Smooth muscle cell (in vitro differentiated cells): ENCODE measurements around the gene MYZAP. TPM values are rescaled to one million over a fixed set of nuclear protein-coding genes. Genes with fewer than 3 reads are reported as not detected.
A peak's percentile ranks its signal among the peaks of the same experiment; 100 is the strongest.

Source experiments
- DNase-seq: peaks from one replicate; lab custom pipeline; 2025; ENCODE audit not compliant: unreplicated experiment; lab: John Stamatoyannopoulos, UW
- H2AFZ ChIP-seq: fragments of 200-600 bp; sonication (generic); 2 replicates; pipeline ENCODE4 v1.6.0; 2016; ENCODE audit warnings: antibody characterized with exemption, low read depth, mild to moderate bottlenecking
- H3F3A ChIP-seq: fragments of 200-600 bp; sonication (generic); 2 replicates; pipeline ENCODE4 v1.6.0; 2017; ENCODE audit warnings: antibody characterized with exemption, low read depth
- H3K27ac ChIP-seq: fragments of 200-600 bp; sonication (generic); 2 replicates; pipeline ENCODE4 v1.5.1; 2016; ENCODE audit warnings: low read depth, mild to moderate bottlenecking
- H3K27me3 ChIP-seq: fragments of 200-600 bp; sonication (generic); 2 replicates; pipeline ENCODE4 v1.6.1; 2016; ENCODE audit warnings: low read depth, mild to moderate bottlenecking
- H3K36me3 ChIP-seq: fragments of 200-600 bp; sonication (generic); 2 replicates; pipeline ENCODE4 v1.5.1; 2016; ENCODE audit warnings: low read depth
- H3K4me1 ChIP-seq: fragments of 200-600 bp; sonication (generic); 2 replicates; pipeline ENCODE4 v1.5.1; 2016; ENCODE audit warnings: low read depth
- H3K4me2 ChIP-seq: fragments of 200-600 bp; sonication (generic); 2 replicates; pipeline ENCODE4 v1.6.0; 2016; ENCODE audit warnings: mild to moderate bottlenecking
- H3K4me3 ChIP-seq: fragments of 200-600 bp; sonication (generic); 2 replicates; pipeline ENCODE4 v1.5.1; 2016; ENCODE audit warnings: mild to moderate bottlenecking
- H3K79me2 ChIP-seq: fragments of 200-600 bp; sonication (generic); 2 replicates; pipeline ENCODE4 v1.6.0; 2016; ENCODE audit warnings: low read depth, mild to moderate bottlenecking
- H3K9ac ChIP-seq: fragments of 200-600 bp; sonication (generic); 2 replicates; pipeline ENCODE4 v1.6.0; 2016; ENCODE audit warnings: low read depth
- H3K9me3 ChIP-seq: fragments of 200-600 bp; sonication (generic); replicated peaks from 2 replicates; pipeline ENCODE4 v1.5.1; 2016; ENCODE audit warnings: low read depth
- H4K20me1 ChIP-seq: fragments of 200-600 bp; sonication (generic); 2 replicates; pipeline ENCODE4 v1.6.0; 2016; ENCODE audit warnings: low read depth
- CTCF ChIP-seq: fragments of 200-600 bp; sonication (generic); IDR thresholded peaks from 2 replicates; pipeline ENCODE4 v1.5.1; 2017; ENCODE audit warnings: borderline replicate concordance, mild to moderate bottlenecking, antibody characterized with exemption; ENCODE audit not compliant: insufficient read depth, poor library complexity, severe bottlenecking
- WGBS: methylation state at CpG from one replicate; pipeline ENCODE4 v1.1.7; 2016; ENCODE audit warnings: low lambda C conversion rate; 5-methylcytosine and 5-hydroxymethylcytosine counted together
- polyA plus RNA-seq: library from polyadenylated mRNA; unstranded; fragments of >200 nt; fragmentation: Nextera tagmentation; extraction: Ambion mirVana; gene quantifications from 2 replicates; pipeline ENCODE4 v1.2.1, GENCODE V29; 2016
- total RNA-seq: library from RNA; depleted of rRNA; stranded (reverse); fragments of >200 nt; gene quantifications from 2 replicates; pipeline ENCODE4 v1.2.3, GENCODE V29; 2014

The MYZAP gene
- total and polyA plus RNA-seq, 2 experiments from 2014 or later, result 0.09 to 0.65 TPM

- H3K27ac ChIP-seq, result no peak overlapping the region
- no peak overlapping the region for H3K9ac ChIP-seq
- H4K20me1 ChIP-seq, result no peaks in the 10 kb centered on the region
- 0% methylated on average over 1 of the region's 1 CpG for WGBS
- H3K36me3 ChIP-seq, result no peaks in the 10 kb centered on the region
- H2AFZ ChIP-seq, result no peak overlapping the region
- no peak for DNase-seq
- H3K27me3 ChIP-seq, result no peaks in the 10 kb centered on the region
- no peaks in the 10 kb centered on the region for H3K9me3 ChIP-seq
- no peak for TF ChIP-seq CTCF
- H3F3A ChIP-seq, result no peaks in the 10 kb centered on the region
- peaks cover 7% of the 10 kb centered on the region for H3K4me1 ChIP-seq
- H3K4me2 ChIP-seq, result no peak overlapping the region
- no peaks in the 10 kb centered on the region for H3K79me2 ChIP-seq
- H3K4me3 ChIP-seq, result no peak overlapping the region
Observed at GRCh38 chr15:57671636-57672035, 79.9 kb downstream of the MYZAP start.

- H3K36me3 ChIP-seq, result no peaks in the 10 kb centered on the region
- no peaks in the 10 kb centered on the region for H4K20me1 ChIP-seq
- H3K27me3 ChIP-seq, result no peaks in the 10 kb centered on the region
- no peaks in the 10 kb centered on the region for H3K9me3 ChIP-seq
- no peaks in the 10 kb centered on the region for H3K79me2 ChIP-seq
- peak overlapping the region; percentile 8 for H3K9ac ChIP-seq
- H3K4me2 ChIP-seq, result peak overlapping the region; percentile 20
- no peaks in the 10 kb centered on the region for H3F3A ChIP-seq
- H3K4me3 ChIP-seq, result no peak overlapping the region
- no peak overlapping the region for H2AFZ ChIP-seq
- no peak for DNase-seq
- no peaks in the 10 kb centered on the region for H3K4me1 ChIP-seq
- H3K27ac ChIP-seq, result peak overlapping the region; percentile 43
- no peak for TF ChIP-seq CTCF
- 80% methylated on average over 9 of the region's 9 CpGs for WGBS
Observed at GRCh38 chr15:57675481-57676181, 83.9 kb downstream of the MYZAP start.

- Histone ChIP-seq H2AFZ (no peak overlapping the region), H3K79me2 (no peaks in the 10 kb centered on the region), H3K4me2 (no peak overlapping the region), H3F3A (no peaks in the 10 kb centered on the region), H3K36me3 (no peaks in the 10 kb centered on the region), H3K27ac (no peak overlapping the region), H3K4me3 (no peak overlapping the region), H3K4me1 (no peaks in the 10 kb centered on the region), H3K9me3 (no peaks in the 10 kb centered on the region), H4K20me1 (no peaks in the 10 kb centered on the region), H3K27me3 (no peaks in the 10 kb centered on the region), H3K9ac (no peak overlapping the region)
- 79% methylated on average over 5 of the region's 5 CpGs for WGBS
- TF ChIP-seq CTCF, result no peak
- DNase-seq, result no peak
Observed at GRCh38 chr15:57676585-57676984, 84.9 kb downstream of the MYZAP start.

GRCh38 chr15:57677204-57677603 is 85.5 kb downstream of the MYZAP start:
- no peak overlapping the region for H2AFZ ChIP-seq
- no peaks in the 10 kb centered on the region for H3K36me3 ChIP-seq
- peak overlapping the region; percentile 18 for H3K27ac ChIP-seq
- H3K9ac ChIP-seq, result no peak overlapping the region
- no peaks in the 10 kb centered on the region for H3K9me3 ChIP-seq
- H3K4me1 ChIP-seq, result no peaks in the 10 kb centered on the region
- H3K4me2 ChIP-seq, result peak overlapping the region; percentile 34
- no peaks in the 10 kb centered on the region for H3K79me2 ChIP-seq
- no peak for DNase-seq
- H3F3A ChIP-seq, result no peaks in the 10 kb centered on the region
- H4K20me1 ChIP-seq, result no peaks in the 10 kb centered on the region
- TF ChIP-seq CTCF, result no peak
- H3K4me3 ChIP-seq, result no peak overlapping the region
- H3K27me3 ChIP-seq, result no peaks in the 10 kb centered on the region
- 68% methylated on average over 3 of the region's 3 CpGs for WGBS
